Posterior cingulate gyrus (tissue), 11 donors: ENCODE data around the gene OR4N2.
"Not testable (repeated sequence)": the region's sequence is repeated elsewhere in the genome, so short reads cannot be mapped to it uniquely, and the experiment has no call there.

Experiments used
- DNase-seq, 10 donors: peaks; one replicate each; pipeline versions ENCODE4 v3.0.0 to v3.0.0-alpha.2; 2020 to 2021; ENCODE audit warnings: mixed read lengths in 3 of 10
- intact Hi-C: fragments of 100-400 bp; cut with DNase I; formaldehyde crosslinking; loops from one replicate; pipeline ENCODE4 v1.15.1; 2023

OR4N2 gene

DNA sequence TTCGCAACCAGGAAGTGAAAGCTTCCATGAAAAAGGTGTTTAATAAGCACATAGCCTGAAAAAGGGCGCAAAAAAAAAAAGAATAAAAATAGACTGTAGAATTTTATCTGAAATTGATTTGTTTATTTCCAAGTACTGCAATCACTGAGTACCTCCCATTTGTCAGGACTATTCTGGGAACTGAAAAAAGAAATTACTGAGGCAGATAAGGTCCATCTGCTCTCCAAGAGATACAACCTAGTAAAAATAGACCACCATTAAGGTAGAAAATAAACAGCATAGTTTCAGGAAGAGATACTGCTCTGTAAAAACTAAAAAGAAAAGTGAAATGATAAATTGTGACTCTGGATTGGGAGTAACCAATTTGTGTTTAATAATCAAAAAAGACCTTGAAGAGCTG lies 24.7 kb downstream of the OR4N2 start:
- no peak for DNase-seq
- intact Hi-C loops = no loop called here

DNA sequence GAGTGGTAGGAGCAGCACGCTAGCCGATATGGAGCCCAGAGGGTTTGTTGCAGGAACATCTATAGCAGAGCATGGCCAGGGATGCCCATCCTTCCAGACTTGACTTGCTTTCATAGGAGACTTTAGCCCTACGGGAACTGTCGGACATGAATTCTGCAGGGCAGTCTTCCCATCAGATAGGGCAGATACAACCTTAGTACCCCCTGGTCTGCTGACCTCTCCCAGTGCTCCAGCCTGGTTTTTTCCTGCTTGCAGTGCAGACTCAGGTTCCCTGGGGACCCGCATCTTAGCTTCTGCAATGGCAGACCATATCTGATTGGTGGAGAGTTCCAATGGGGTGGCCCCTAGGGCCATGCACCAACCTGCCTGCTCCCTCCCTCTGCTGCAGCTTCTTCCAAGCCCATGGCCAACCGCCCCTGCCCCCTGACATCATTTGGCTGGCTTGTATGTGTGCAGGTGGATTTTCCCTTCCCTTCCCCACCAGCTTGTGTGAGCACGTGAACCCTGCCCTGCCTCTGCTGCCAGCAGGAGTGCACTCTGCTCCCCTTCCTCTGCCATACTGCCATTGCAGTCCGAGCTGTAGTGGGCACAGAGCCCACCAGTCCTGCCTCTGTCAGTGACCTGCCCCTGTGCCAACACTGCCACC lies 30.8 kb downstream of the OR4N2 start:
- DNase-seq = peak in 3 of 10 donors; percentile 29 to 81 (median 45)
- intact Hi-C loops = not testable (repeated sequence)

DNA sequence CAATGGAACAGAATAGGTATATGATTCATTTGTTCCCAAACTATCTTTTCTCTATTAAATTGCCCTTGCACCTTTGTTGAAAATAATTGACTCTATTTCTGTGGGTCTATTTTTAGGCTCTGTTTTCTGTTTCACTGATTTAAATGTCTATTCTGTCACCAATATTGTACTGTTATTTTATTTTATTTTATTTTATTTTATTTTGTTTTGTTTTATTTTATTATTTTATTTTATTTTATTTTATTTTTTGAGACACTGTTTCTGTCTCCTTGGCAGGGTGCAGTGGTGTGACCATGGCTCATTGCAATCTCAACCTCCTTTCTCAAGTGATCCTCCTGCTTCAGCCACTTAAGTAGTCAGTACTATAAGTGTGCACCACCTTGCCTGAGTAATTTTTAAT lies 34.9 kb downstream of the OR4N2 start:
- intact Hi-C loops = no loop called here
- no peak for DNase-seq

DNA sequence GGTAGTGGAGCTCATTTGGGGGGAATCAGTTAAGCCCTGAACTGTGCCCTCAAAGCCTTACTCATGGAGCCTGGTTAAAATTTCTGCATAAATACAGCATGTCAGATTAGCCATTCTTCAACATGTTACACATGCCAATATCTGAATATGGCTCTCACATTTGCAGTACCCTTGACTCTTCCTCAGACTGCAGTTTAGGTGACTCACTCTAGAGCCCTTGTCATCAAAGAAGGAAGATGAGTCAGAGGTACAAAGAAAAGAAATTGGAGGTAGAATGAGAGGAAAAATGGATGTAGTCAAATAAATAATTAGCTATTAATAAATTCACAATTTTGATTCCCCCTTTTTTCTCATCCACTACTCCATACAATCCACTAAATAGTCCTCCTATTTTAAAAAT lies 47.8 kb downstream of the OR4N2 start:
- no peak for DNase-seq
- intact Hi-C loops = no loop called here

DNA sequence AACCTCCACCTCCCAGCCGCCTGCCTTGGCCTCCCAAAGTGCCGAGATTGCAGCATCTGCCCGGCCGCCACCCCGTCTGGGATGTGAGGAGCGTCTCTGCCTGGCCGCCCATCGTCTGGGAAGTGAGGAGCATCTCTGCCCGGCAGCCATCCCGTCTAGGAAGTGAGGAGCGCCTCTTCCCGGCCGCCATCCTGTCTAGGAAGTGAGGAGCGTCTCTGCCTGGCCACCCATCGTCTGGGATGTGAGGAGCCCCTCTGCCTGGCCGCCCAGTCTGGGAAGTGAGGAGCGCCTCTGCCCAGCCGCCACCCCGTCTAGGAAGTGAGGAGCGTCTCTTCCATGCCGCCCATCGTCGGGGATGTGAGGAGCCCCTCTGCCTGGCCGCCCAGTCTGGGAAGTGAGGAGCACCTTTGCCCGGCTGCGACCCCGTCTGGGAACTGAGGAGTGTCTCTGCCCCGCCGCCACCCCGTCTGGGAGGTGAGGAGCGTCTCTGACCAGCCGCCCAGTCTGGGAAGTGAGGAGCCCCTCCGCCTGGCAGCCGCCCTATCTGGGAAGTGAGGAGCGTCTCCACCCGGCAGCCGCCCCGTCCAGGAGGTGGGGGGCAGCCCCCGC lies 62.6 kb downstream of the OR4N2 start:
- intact Hi-C loops = not testable (repeated sequence)
- DNase-seq = peak in 3 of 10 donors; percentile 70 to 90 (median 76)

DNA sequence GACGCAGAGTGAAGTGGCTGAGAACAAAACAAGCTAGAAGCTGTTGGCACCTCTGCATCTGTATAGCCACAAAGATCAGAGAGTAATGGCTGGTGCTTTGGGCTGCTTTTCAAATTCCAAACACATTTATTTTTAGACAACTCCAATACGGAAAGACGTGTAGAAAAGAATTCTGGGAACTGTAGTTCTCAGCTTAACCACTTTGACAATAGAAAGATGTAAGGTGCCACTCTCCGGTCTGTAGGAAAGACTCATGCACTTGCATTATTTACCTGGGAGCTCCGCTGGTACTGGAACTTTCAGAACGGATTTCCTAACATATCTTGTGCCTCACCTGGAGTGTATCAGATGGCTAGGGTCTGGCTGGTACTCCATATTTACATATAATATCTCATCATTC lies 69.6 kb downstream of the OR4N2 start:
- intact Hi-C loops = no loop called here
- no peak for DNase-seq

DNA sequence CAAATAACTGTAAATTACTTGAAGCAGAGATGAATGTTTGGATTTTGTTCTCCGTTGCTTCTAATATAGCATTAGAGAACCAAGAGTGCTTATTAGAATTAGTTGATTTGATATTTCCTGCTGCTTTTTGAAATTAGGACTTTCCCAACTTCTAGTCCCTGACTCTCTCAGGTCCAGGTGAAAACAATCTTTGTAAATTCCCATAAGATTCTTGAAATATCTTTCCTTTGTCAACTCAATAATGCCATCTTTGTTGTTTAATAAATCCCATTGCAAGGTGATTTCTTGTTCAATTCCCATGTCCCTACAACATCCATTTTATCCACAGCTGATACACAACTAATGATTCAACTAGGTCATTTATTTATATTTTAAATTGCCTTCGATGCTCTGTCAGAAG lies 71.3 kb downstream of the OR4N2 start, which contains the start of gene OR4K2:
TSS of gene OR4K2 (plus strand) at position 301 of the 400 bp plus-strand sequence. CDS start 1,126 bp downstream, outside the sequence.
- intact Hi-C loops = no loop called here

DNA sequence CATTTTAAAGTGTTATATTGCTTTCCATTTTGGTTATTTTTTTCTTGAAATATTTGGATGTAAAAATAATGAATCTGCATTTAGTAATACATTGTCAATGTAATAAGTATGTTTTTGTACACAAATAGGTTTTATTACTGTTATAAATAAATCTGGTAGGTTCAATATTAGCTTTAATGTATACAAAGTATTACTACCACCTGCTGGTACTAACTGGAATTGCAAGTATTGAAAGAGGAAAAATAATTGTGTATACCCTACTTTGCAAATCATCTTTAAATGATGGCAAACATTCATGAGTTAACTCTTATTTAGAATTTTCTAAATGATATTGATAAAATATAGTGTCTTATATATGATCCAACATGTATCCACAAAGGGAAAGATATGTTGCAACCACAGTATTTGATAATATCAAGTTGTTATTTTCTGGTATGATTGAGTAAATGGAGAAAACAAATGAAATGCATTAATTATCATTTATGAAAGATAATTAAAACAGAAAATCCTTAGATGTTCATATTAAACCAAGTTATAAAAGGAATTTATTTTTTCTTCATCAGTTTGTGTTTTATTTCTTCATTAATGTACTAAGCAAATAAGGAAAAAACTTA lies 74.6 kb downstream of the OR4N2 start:
- intact Hi-C loops = no loop called here

More for the DNA sequence above, 71.3 kb downstream of the OR4N2 start, which contains the start of gene OR4K2:
- no peak for DNase-seq

More for the DNA sequence above, 74.6 kb downstream of the OR4N2 start:
- no peak for DNase-seq
